Central memory CD4-positive, alpha-beta T cell (primary cell): ENCODE data around the gene GLI1.

ENCODE experiments used
- DNase-seq: peaks from one replicate; pipeline ENCODE4 v3.0.0; 2022

GLI1 gene

DNA sequence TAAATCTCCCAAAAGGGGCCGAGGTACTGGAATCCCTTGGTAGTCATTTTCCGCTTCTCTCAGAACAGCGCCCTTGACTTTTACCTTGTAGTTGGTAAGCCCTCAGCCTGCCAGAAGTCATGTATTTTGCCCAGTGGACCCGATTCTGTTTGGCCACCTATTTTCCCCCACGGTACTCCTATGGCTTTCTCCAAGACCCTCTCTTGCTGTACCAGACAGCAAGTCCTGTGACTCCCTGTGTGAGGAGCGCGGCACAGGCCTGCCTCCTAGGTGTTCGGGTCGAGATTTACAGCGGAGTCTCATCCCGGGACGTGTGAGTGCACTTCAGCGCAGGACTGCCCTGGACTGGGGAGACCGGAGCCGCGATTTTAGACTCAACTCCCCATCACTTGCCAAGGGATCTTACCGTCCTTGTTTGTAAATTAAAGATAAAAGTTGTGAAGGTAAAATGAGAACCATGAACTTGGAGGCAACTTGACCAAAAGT is 62.0 kb downstream of the GLI1 start:
- no peak for DNase-seq
